NCI-H460 (cell line): Measurements from ENCODE around the gene MYO15A. TPM values are rescaled to one million over a fixed set of nuclear protein-coding genes. Genes with fewer than 3 reads are reported as not detected.

Source experiments
- DNase-seq: peaks from one replicate; pipeline ENCODE4 v3.0.0-alpha.2; 2016; ENCODE audit warnings: low read depth; ENCODE audit errors: extremely low read depth
- polyA plus RNA-seq: library from polyadenylated mRNA; depleted of rRNA; stranded (reverse); fragments of >200 nt; gene quantifications from 2 replicates; pipeline ENCODE4 v1.2.3, GENCODE V29; 2014; cell fraction: nucleus; rRNA removed
- total RNA-seq: library from RNA; depleted of rRNA; stranded (reverse); fragments of >200 nt; shearing (Covaris generic); gene quantifications from 2 replicates; pipeline ENCODE4 v1.2.3, GENCODE V29; 2014; rRNA removed

The MYO15A gene, protein sequence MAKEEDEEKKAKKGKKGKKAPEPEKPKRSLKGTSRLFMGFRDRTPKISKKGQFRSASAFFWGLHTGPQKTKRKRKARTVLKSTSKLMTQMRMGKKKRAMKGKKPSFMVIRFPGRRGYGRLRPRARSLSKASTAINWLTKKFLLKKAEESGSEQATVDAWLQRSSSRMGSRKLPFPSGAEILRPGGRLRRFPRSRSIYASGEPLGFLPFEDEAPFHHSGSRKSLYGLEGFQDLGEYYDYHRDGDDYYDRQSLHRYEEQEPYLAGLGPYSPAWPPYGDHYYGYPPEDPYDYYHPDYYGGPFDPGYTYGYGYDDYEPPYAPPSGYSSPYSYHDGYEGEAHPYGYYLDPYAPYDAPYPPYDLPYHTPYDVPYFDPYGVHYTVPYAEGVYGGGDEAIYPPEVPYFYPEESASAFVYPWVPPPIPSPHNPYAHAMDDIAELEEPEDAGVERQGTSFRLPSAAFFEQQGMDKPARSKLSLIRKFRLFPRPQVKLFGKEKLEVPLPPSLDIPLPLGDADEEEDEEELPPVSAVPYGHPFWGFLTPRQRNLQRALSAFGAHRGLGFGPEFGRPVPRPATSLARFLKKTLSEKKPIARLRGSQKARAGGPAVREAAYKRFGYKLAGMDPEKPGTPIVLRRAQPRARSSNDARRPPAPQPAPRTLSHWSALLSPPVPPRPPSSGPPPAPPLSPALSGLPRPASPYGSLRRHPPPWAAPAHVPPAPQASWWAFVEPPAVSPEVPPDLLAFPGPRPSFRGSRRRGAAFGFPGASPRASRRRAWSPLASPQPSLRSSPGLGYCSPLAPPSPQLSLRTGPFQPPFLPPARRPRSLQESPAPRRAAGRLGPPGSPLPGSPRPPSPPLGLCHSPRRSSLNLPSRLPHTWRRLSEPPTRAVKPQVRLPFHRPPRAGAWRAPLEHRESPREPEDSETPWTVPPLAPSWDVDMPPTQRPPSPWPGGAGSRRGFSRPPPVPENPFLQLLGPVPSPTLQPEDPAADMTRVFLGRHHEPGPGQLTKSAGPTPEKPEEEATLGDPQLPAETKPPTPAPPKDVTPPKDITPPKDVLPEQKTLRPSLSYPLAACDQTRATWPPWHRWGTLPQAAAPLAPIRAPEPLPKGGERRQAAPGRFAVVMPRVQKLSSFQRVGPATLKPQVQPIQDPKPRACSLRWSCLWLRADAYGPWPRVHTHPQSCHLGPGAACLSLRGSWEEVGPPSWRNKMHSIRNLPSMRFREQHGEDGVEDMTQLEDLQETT (N-terminal part only)
- total RNA-seq = 0.06 and 0.30 TPM in 2 replicates
- 0.30 TPM in 1 of 2 replicates, not detected in the other for polyA plus RNA-seq

DNA sequence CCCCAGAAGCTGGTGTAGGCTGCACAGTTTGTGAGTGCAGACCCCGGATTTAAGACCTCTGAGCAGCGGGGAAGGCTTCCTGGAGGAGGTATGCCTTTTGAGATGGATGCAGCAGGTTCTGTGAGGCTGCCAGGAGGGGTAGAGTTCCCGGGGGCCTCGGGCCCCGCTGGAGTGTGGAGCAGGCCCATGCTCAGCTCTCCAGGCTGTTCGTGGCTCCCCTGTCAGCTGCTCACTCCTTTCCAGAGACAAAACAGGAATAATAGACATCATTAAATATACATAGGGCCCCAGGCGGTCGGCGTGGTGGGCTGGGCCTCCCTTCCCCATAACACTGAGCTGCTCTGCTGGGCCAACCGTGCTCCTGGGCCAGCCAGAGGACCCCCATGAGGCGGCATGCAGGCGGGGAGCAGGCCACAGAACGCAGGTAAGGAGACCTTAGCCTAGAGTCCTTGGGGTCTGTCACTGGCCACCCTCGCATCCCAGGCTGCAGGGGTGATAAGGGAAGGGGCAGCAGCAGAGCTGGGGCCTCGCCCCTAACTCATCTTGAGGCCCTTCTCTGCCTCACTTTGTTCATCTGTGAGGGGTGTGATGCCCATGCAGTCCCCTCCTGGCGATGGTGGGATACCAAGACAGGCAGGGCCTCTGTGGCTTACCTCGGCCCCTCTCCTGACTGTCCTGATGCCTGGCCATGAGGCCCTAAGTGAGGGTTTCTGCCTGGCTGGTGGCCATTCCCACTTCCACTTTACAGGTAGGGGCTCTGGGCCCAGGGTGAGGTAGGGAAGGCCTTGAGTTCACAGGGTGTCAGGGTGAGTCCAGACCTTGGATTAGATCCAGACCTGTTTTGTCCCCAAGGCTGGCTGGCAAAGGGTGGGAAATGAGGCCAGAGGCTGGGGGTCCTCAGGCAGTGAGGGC, at the start of gene MYO15A:
MYO15A (plus strand) TSS at position 356 of the 912 bp plus-strand sequence. CDS start 10,045 bp downstream, outside the sequence.
- DNase-seq = no peak

DNA sequence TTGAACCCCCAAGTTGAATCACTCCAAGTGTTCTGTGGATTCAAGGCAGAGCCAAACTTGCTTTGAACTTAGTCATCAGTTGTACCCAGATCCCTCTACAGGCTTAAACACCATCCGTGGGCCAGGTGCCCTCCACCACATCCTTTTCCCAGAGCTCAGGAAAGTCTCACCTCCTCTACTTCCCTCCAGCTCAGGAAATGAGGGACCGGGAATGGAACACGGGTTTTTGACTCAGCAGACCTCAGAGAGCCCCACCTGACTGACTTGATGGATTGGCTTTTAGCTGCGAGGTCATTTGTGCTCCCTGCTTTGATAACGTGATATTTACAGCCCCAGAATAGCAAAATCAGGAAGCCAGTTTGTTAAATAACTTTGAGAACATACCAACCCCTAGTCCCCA, 49.3 kb upstream of the MYO15A start:
- DNase-seq = no peak

DNA sequence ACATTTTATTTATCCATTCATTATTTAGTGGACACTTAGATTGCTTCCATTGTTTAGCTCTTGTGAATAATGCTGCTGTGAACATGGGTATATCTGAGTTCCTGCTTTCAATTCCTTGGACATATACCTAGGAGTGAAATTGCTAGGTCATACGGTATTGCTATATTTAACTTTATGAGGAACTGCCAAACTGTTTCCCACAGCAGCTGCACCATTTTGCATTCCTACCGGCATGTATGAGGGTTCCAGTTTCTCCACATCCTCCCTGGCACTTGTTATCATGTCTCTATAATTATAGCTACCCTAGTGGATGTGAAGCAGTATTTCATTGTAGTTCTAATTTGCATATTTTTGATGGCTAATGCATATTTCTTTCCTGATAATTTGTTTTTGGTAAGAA, 44.5 kb upstream of the MYO15A start:
- no peak for DNase-seq

DNA sequence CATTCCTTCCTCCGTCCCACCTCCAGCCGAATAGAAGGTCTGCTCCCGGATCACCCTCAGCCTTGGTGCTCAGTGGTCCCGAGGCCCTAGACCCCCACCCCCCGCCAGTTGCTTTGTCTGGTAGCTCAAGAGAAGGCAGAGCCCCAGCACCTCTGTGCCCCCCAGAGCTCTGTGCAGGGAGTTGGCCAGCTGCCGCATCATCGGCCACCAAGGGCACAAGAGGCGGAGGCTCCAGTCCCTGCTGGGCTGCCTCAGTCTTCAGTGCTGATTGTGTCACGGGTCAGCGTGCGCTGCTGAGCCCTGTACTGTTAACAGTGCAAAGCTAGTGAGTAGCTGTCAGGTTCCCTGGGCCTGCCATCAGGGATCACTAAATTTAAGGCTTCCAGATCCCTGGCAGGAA, 43.0 kb upstream of the MYO15A start:
- no peak for DNase-seq

DNA sequence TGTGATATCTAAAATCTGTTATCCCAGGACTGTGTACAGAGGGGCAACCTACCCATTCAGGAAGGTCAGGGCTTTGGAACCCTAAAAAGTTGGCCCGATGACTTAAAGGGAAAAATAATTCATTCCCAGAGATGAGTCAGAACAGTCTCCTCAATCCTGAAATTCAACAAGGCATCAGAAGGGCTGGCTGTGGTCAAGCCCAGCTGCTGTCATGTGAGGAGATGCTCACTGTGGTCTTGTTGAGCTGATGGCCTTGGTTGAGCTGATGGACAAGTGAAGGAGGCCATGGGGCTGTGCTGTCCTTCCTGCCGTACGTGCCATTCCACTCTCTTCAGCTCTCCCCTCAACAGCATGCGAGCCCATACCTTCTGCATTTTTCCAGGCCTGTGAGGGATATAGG, 41.7 kb upstream of the MYO15A start:
- DNase-seq = no peak

DNA sequence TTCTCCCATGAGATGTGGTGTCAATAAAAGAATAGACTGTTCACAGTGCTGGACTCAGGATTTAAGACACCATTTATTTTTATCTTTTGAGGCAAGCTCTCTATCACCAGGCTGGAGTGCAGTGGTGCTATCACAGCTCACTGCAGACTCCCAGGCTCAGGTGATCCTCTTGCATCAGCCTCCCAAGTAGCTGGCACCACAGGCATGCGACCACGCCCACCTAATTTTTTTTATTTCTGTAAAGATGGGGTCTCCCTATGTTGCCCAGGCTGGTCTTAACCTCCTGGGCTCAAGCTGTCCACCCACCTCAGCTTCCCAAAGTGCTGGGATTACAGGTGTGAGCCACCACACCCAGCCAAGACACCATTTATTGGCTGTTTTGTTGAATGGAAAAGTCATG, 39.5 kb upstream of the MYO15A start:
- no peak for DNase-seq

DNA sequence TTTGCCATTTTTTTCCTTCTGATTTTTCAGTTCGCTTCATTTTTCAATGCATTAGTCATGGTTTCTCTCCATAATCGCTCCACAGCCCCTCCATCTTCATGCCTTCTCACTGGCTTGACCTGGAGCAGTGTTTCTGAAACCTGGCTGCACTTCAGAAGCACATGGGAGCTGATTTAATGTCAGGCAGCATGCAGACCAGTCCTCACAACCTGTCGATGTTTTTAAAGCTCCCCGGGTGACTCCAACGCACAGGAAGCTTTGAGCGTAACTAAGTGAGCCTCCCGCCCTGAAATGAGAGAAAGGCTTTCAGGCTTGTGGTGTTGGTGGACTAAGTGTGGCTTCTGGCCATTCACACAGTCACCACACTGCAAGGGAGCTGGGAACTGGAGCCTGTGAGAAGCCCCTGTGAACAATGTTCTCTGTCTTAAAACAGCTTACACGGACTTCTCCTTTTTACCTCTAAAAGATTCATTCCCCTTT, 37.7 kb upstream of the MYO15A start:
- DNase-seq = no peak

DNA sequence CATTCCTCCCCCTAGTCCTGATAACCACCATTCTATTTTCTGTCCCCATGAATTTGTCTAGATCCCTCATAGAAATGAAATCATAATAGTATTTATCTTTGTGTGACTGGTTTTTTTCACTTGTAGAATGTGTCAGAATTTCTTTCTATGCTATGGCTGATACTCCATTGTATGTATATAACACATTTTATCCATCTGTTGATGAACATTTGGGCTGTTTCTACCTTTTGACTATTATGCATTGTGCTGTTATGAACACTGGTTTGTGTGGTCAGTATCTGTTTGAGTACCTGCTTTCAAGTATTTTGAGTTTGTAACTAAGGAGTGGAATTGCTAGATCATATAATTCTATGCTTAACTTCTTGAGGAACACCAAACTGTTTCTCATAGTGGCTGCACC, 36.8 kb upstream of the MYO15A start:
- DNase-seq = no peak

DNA sequence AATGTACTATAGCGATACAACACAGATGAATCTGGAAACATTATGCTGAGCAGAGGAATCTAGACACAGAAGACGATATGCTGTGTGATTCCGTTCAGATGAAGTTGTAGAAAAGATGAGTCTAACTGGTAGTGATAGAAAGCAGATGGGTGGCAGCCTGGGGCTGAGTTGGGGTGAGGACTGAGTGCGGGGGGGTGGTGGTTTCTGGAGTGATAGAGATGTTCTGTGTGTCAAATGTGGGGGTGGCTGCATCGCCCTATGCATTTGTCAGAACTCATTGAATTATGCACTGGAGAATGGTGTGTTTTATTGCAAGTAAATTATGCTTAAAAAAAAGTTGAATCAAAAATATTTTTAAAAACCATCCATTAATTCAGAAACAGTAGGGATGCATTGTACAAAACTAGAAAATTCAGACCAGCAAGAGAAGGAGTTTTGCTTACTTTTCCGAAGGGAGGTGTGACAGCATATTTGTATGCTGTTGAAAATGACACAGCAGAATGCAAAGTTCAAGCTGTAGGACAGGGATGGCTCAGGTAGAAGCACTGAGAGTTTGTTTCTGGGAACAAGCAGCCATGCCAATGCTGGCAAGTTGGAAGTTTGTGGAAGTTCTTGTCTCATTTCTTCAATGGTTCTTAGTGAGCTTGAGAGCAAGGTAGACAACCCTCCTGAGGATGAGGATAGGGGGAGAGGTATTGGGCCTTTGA, 33.8 kb upstream of the MYO15A start:
- no peak for DNase-seq

DNA sequence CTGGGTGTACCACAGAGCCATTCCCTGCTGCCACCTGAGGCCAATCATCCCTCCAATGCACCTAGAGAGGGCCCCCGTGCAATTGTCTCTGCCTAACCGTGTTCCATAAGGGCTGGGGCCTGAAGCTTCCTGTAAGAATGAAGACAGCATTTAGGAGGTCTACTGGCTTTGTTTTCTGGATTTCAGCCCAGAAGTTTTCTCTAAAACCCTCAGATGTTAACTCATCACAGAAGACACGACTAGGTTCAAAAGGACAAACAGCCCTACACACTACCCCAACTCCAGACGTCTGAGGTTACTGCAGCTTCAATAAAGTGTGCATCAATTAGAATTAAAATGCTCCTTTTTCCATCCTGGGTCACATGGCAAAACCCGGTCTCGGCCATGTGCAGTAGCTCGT, 31.6 kb upstream of the MYO15A start:
- no peak for DNase-seq

DNA sequence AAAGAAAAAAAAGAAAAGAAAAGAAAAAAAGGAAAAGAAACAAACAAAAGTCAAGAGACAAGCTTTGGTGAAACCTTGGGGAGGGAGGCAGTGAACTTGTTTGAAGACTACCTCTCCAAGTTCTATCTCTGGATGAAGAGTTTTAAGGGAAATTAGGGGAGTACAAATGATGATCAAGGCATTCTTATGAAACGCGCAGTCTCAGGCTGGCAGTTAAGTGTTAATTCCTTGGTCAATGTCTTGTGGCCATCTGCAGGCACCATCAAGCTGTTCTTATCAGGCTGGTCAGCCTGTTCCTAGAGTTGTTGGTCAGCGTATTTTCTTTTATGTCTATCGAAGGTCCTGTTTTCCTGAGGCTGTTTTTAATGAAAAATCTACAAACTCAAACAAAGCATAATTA, 29.0 kb upstream of the MYO15A start:
- DNase-seq = no peak

DNA sequence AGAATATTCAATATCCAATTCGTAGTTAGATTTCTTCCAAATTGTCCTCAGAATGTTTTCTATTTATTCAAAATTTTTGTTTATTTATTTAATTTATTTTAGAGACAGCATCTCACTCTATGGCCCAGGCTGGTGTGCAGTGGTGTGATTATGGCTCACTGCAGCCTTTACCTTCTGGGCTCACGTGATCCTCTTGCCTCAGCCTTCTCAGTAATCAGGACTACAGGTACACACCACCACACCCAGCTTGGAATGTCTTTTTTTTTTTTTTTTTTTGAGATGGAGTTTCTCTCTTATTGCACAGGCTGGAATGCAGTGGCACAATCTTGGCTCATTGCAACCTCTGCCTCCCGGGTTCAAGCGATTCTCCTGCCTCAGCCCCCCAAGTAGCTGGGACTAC, 24.3 kb upstream of the MYO15A start:
- no peak for DNase-seq

DNA sequence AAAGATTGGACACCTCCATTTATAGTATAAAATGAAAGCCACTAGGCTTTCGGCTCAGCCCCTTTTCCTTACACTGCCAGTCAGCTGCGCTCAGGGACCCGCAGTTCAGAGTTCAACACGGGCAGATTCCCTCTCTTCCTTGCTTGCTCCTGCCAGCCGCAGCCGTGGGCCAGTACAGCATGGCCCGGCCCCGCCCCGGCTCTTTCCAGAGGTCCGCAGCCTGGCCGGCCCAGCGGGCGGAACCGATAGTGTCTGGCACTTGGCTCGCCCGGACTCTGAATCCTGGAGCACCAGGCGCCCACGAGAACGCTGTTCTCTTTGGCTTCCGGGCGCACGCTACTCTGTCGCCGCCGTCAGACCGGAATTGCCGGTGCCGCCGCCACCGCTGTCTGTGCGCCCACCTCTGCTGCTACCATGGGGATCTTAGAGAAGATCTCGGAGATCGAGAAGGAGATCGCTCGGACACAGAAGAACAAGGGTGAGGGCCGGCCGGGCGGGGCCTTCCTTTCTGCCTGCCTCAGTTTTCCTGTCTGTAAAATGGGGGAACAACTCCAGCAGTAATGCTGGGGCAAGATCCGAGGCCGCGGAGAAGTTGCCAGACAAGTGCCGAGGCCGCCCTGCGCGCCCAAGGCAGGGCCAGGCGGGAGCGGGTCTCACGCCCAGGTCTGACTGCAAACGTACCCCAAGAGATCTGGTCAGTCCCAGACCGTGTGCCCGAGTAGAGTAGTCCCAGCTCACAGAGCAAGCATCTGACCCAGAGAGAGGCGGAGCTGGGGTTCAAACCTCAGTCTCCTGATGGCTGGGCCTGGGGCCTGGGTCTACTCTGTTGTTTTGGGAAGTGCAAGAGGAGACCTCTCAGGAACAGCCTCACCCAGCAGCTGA, 20.7 kb upstream of the MYO15A start, which contains the start of gene DRG2:
DRG2 (plus strand) TSS at position 339 of the 882 bp plus-strand sequence; CDS start at position 415, 76 bp downstream.
- DNase-seq = peak; percentile 87

DNA sequence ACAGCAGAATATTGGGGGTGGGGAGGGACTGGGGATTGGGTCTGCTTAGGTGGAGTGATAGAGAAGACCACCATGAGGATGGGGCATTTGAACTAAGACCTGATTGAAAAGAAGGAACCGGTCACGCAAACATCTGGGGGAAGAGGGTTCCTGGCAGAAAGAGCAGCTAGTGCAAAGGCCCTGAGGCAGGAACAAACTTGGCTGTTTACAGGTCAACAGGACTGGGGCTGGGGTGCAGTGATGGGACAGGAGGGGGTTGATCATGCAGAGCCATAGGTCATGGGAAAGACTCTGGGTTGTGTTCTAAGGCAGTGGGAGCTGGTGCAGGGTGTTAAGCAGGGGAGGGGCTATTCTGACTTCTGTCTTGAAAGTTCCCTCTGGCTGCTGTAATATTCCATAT, 18.9 kb upstream of the MYO15A start:
- DNase-seq = no peak

DNA sequence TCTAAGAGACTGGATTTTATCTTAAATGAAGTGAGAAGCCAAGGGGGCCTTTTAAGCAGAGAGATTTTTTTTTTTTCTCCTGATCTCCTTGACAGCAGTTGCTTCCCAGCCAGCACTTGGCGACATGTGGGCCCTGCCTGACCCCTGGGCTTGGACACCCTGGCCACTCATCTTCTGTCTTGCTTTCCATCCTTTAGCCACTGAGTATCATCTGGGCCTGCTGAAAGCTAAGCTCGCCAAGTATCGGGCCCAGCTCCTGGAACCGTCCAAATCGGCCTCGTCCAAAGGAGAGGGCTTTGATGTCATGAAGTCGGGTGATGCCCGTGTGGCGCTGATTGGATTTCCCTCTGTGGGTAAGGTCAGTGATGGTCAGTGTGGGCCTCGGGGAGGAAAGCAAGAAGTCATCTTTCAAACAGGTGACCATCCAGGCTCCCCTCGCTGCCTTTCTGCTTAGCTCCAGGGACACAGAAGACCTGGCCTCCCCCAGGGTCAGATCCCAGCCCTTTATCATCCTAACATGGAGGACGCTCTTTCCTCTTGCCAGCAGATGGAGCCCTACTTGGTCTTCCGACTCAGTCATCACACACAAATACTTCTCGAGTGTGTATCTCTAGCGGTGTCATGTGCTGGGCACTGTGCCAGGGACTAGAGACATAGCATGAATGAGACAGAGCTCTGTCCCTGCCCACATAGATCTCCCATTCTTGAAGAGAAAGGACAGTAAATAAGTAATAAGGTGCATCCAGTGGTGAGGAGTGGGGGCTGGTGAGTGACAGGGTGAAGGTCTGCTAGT, 14.7 kb upstream of the MYO15A start:
- peak; percentile 29 for DNase-seq

DNA sequence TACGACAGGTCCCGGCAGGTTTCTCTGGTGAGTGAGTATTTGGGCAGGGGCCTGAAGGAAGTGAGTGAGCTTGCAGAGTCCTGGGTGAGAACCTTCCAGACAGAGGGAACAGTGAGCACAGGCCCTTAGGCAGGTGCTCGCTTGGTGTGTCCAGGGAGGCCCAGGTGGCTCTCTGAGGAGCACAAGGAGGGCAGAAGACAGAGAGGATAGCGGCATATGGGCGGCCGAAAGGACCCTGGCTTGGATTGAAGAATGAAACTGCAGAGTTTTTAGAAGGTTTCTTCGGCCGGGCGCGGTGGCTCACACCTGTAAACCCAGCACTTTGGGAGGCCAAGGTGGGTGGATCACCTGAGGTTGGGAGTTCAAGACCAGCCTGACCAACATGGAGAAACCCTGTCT, 14.1 kb upstream of the MYO15A start:
- DNase-seq = no peak

DNA sequence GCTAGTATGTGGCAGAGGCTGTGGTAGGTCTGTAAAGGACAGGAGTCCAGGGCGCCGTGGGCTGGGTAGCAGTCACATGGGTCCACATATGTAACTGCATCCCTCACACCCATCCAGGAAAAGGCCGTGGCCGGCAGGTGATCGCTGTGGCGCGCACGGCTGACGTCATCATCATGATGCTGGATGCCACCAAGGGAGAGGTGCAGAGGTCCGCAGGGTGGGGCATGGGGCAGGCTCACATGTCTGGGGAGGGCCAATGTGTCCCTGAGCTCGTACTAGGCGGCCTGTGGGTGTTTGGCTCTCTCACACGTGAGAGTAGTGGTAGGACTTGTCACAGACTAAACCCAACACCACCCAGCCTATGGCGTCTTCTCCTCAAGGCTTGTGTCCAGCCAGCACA, 9.0 kb upstream of the MYO15A start:
- DNase-seq = no peak
